Endothelial cell of umbilical vein (primary cell): Measurements from ENCODE around the gene KCTD1.

Source experiments
- CTCF ChIP-seq, 2 donors: IDR thresholded peaks; 1 replicate in 1 of 2; 2 replicates in 1 of 2; pipeline ENCODE4 v1.5.1; 2011; ENCODE audit warnings: low read length in 2 of 2, mild to moderate bottlenecking in 2 of 2, moderate library complexity in 2 of 2, control low read depth in 1 of 2, inconsistent platforms in 1 of 2, low read depth in 1 of 2; ENCODE audit not compliant: insufficient read depth in 1 of 2; ENCODE audit errors: extremely low read depth in 1 of 2
- MYC ChIP-seq: IDR thresholded peaks from one replicate; pipeline ENCODE4 v1.6.1; 2011; ENCODE audit warnings: mild to moderate bottlenecking, low read depth, low read length

- TF ChIP-seq CTCF (IDR thresholded peaks at IDR 0.05; ENCODE audit: extremely low read depth in 1 of 2, insufficient read depth in 1 of 2, low read depth in 1 of 2, low read length in 2 of 2) (no peak), MYC (no peak)
These were observed 45.0 kb downstream of the KCTD1 start for GRCh38 chr18:26503382-26503781.
